Tibial nerve (tissue), 4 donors: ENCODE data around the gene TOPBP1.

ENCODE experiments used
- CTCF ChIP-seq, 5 experiments: fragments of 200-600 bp in 3 of 5; fragments of 450-650 bp in 2 of 5; sonication (generic) in 3 of 5; IDR thresholded peaks; one replicate each; pipeline ENCODE4 v1.5.1; 2016 to 2019; ENCODE audit warnings: antibody characterized with exemption in 5 of 5, mild to moderate bottlenecking in 3 of 5, moderate library complexity in 2 of 5
- EP300 ChIP-seq, 2 donors: sonication (generic); formaldehyde crosslinking; IDR thresholded peaks; one replicate each; pipeline ENCODE4 v1.6.1; 2017; ENCODE audit warnings: antibody characterized with exemption in 2 of 2, mild to moderate bottlenecking in 1 of 2
- POLR2A ChIP-seq, 2 donors: fragments of 450-650 bp; IDR thresholded peaks; one replicate each; pipeline ENCODE4 v1.6.1; 2017; ENCODE audit warnings: antibody characterized with exemption in 2 of 2, mild to moderate bottlenecking in 2 of 2, moderate library complexity in 2 of 2

GRCh38 chr3:133572158-133573053 lies 89.3 kb downstream of the TOPBP1 start:
- no peak for TF ChIP-seq POLR2A (IDR thresholded peaks at IDR 0.05)
- no peak for TF ChIP-seq CTCF (IDR thresholded peaks at IDR 0.05)
- no peak for TF ChIP-seq EP300 (IDR thresholded peaks at IDR 0.05)
